ENCODE measurements around the gene STXBP1.

GRCh38 chr9:127726871-127727270 is 114.8 kb downstream of the STXBP1 start:
- no peak for TF ChIP-seq EZH2 (IDR thresholded peaks at IDR 0.05)
- no peak for TF ChIP-seq POLR2AphosphoS5 (IDR thresholded peaks at IDR 0.05; ENCODE audit: borderline replicate concordance, low read depth, low read length)
